ENCODE results near the gene TENM4.

GRCh38 chr11:78685156-78685555 lies 755.7 kb downstream of the TENM4 start:
- TF ChIP-seq CTCF (conservative IDR thresholded peaks at IDR 0.05; ENCODE audit: low read length) (no peak), EZH2phosphoT487 (IDR thresholded peaks at IDR 0.05; ENCODE audit: borderline replicate concordance, low read depth, low read length) (no peak)
